HG03469 (cell line): Measurements from ENCODE around the gene MYO5C.
"Not testable (repeated sequence)": the region's sequence is repeated elsewhere in the genome, so short reads cannot be mapped to it uniquely, and the experiment has no call there.

Experiments
- ATAC-seq: cut with Tn5 transposase; IDR thresholded peaks from one replicate; pipeline ENCODE4 v1.9.1; 2021; ENCODE audit warnings: mild to moderate bottlenecking, moderate library complexity, moderate number of reproducible peaks; ENCODE audit not compliant: unreplicated experiment

The MYO5C gene

GRCh38 chr15:52180196-52180835 is 115.3 kb downstream of the MYO5C start:
- peak; percentile 5 for ATAC-seq

- peak; percentile 81 for ATAC-seq
Observed at GRCh38 chr15:52179278-52180195, 116.1 kb downstream of the MYO5C start.

- no peak for ATAC-seq
Observed at GRCh38 chr15:52178765-52179164, 116.8 kb downstream of the MYO5C start.

DNA sequence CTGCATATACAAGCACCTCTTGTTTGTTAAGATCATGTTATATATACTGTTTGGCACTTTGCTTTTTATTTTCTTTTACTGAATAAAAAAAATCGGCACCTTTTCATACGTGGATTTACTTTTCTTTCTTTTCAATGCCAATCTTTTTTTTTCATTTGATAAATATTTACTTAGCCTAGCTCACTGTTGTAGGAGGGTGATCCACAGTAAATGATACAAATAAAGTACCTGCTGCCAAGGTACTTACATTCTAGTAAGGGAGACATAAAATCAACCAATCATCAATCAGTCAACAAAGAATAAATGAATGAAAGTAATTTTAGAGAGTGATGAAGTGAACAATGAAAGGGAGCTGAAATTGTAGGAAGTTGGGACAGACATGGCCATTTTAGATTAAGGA is 122.7 kb downstream of the MYO5C start:
- ATAC-seq = no peak

DNA sequence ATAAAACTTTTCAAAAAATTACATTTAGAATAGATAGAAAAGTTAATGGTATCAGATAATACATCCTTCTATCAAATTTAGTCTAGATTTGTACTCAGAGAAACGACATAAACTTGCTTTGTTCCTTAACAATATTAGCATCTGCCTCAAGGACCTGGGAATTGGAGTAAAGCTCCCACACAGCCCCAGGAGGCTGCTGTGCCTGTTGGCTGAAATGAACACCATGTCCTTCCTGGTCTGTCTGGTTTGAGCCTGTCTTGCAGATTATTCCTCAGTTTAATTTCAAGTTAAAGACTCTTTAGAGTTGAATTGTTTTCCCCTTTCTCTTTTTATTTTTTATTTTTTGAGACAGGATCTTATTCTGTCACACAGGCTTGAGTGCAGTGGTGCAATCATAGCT is 123.8 kb downstream of the MYO5C start:
- no peak for ATAC-seq

GRCh38 chr15:52171386-52171785 is 124.2 kb downstream of the MYO5C start:
- no peak for ATAC-seq

GRCh38 chr15:52170199-52170598 is 125.4 kb downstream of the MYO5C start:
- not testable (repeated sequence) for ATAC-seq

- not testable (repeated sequence) for ATAC-seq
Observed at GRCh38 chr15:52165494-52166131, 130.0 kb downstream of the MYO5C start.

DNA sequence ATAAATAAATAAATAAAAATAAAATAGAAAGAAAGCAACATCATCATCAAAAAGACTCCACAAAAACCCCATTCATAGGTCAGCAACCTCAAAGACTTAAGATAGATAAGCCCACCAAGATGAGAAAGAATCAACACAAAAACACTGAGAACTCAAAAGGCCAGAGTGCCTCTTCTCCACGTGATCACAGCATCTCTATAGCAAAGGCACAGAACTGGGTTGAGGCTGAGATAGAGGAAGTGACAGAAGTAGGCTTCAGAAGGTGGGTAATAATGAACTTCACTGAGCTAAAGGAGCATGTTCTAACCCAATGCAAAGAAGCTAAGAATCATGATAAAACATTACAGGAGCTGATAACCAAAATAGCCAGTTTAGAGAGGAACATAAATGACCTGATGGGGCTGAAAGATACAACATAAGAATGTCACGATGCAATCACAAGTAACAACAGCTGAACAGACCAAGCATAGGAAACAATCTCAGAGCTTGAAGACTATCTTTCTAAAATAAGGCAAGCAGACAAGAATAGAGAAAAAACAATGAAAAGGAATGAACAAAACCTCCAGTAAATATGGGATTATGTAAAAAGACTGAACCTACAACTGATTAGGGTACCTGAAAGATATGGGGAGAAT is 130.9 kb downstream of the MYO5C start:
- ATAC-seq = no peak

- ATAC-seq = no peak
Observed at GRCh38 chr15:52163321-52164190, 132.0 kb downstream of the MYO5C start.

- no peak for ATAC-seq
Observed at GRCh38 chr15:52162876-52163275, 132.7 kb downstream of the MYO5C start.

GRCh38 chr15:52162260-52162659 is 133.3 kb downstream of the MYO5C start:
- ATAC-seq = no peak

DNA sequence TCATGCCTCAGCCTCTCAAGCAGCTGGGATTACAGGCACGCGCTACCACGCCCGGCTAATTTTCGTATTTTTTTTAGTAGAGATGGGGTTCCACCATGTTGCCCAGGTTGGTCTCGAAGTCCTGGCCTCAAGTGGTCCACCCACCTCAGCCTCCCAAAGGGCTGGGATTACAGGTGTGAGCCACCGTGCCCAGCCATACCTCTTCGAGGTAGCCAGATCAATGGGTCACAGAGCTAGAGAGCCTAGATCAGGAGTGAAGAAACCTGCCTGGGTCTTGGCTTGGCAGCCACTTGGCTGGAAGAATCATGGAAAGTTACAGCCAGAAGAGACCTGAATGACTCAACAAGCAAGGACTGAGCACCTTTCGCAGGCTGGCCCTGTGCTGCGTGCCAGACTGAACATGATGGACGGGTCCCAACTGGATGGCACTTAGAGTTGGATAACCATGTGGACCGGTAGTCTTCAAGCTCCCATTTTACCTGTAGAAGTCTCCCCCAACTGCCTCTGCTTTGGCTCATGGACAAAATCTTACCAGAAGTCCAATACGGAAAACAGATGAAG is 134.1 kb downstream of the MYO5C start:
- ATAC-seq = no peak

GRCh38 chr15:52159645-52160044 is 136.0 kb downstream of the MYO5C start:
- ATAC-seq = no peak

- ATAC-seq = no peak
Observed at GRCh38 chr15:52158084-52158765, 137.4 kb downstream of the MYO5C start.

DNA sequence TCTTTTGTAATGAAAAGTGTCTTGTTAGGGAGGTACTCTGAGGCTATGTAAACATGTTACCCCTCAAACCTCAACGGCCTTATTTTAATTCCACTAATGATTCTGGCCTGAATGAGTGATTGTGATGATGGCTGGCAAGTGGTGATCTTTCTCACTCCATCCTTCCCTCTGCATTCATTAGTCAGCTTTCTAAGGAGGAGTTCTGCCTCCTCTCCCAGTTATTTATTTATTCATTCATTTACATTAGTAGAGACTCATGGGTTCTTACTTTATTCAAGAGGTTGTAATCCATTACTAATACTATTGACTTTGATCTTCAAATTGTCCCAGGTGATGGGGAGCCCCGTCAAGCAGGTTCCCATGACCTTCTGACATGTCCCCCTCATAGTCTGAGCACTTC is 139.7 kb downstream of the MYO5C start:
- ATAC-seq = no peak

DNA sequence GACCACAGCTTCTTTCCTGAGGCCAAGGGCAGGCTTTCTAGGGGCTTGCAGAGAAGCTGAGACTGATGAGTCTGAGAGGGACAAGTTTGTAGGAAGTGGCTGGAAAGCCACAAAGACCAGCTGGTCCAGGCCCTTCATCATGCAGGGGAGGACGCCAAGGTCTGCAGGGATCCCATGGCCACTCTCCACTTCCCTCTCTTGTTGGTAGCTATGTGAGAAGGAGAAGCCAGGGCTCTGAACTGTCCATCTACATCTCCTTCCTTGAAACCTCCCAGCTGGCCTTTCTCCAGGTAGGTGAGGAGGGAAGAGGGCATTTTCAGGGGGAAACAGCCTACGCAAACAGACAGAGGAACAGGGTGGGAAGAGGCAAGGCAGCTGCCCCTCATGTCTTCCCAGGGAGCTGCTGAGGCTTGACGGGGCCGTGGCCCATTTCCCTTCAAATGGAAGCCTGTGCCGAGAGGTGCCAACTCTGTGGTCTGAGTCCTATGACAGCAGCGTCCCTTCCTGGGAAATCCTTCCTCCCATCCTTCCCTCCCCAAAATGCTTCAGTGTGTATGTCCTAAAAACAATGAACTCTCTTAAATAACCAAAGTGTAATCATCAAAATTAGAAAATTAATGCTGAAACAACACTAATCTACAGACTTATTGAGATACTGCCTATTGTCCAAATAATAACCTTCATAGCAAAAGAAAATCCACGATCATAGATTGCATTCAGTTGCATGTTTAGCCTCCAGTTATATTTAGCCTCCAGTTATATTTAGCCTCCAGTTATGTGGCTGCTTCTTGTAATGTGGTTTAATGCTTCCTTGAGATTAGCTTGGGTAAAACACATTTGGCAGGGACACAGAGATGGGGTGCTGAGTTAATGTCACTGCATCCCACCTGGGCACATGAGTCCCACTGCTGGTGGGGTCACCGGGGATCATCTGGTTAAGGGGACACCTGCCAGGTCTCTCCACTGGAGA is 140.4 kb downstream of the MYO5C start:
- ATAC-seq = no peak
